Tibial nerve (tissue), 4 donors: ENCODE measurements around the gene GPRC5D.

Source experiments
- CTCF ChIP-seq, 5 experiments: fragments of 200-600 bp in 3 of 5; fragments of 450-650 bp in 2 of 5; sonication (generic) in 3 of 5; IDR thresholded peaks; one replicate each; pipeline ENCODE4 v1.5.1; 2016 to 2019; ENCODE audit warnings: antibody characterized with exemption in 5 of 5, mild to moderate bottlenecking in 3 of 5, moderate library complexity in 2 of 5
- EP300 ChIP-seq, 2 donors: sonication (generic); formaldehyde crosslinking; IDR thresholded peaks; one replicate each; pipeline ENCODE4 v1.6.1; 2017; ENCODE audit warnings: antibody characterized with exemption in 2 of 2, mild to moderate bottlenecking in 1 of 2

DNA sequence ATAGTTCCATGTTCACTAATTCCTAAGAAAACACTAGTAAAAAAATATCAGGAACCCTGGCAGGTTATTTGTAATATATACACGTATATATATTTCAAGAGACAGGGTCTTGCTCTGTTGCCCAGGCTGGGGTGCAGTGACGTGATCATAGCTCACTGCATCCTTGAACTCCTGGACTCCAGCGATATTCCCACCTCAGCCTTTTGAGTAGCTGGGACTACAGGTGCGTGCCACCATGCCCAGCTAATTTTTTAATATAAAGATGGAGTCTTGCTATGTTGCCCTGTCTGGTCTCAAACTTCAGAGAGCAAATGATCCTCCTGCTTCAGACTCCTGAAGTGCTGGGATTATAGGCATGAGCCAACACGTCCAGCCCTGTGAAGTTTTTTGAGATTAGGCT, 44.4 kb downstream of the GPRC5D start:
- TF ChIP-seq EP300 (IDR thresholded peaks at IDR 0.05), result no peak
- TF ChIP-seq CTCF (IDR thresholded peaks at IDR 0.05), result no peak
